Stimulated activated naive CD8-positive, alpha-beta T cell treated with anti-CD3 and anti-CD28 coated beads, Interleukin-15, Interleukin-2, amounts not matched to agents 100 U/mL and 50 U/mL, for 24 hours (primary cell): ENCODE measurements around the gene CLSTN2.

Experiments
- ATAC-seq: fragments of 150-1000 bp; cut with Tn5 transposase; one replicate; pipeline ENCODE4 v1.10.0; 2021
- DNase-seq: peaks from one replicate; pipeline ENCODE4 v3.0.0; 2021

CLSTN2 gene

DNA sequence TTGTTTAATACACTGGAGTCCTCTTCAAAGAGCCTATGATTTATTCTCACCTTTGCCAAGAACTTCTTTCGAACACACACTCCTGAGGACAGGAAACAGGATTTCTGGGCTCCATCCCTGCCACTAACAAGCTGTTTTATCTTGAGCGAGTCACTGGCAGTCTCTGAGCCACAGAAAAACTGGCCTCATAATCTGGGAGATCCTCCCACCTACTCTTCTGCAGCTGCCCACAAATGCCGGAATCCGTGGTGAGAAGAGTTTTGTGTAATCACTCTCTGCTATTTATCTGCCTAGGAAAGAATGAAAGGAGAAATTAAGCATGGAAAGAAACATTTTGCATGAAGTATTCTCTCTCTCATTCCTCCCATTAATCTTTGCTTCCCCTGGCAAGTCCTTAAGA is 570.9 kb downstream of the CLSTN2 start:
- DNase-seq (no peak), ATAC-seq (no peak)

DNA sequence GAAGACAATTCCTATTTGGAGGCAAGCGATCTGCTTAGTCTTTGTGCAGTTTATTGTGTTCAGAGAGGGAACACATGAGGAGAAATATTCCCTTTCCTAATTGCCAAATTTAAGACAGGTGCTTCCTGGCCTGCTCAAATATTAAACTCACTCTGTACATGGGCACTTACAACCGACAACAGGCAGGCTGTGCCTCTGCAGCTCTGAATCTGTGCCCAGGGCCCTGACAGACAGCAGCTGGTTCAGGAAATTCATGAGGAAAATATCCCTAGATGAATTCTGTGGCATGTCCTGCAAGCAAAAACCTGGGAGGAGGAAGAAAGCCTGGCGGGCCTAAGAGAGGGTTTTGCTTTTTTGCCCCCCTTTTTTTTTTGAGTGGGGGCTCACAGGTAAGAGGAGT is 573.6 kb downstream of the CLSTN2 start:
- DNase-seq (no peak), ATAC-seq (no peak)

DNA sequence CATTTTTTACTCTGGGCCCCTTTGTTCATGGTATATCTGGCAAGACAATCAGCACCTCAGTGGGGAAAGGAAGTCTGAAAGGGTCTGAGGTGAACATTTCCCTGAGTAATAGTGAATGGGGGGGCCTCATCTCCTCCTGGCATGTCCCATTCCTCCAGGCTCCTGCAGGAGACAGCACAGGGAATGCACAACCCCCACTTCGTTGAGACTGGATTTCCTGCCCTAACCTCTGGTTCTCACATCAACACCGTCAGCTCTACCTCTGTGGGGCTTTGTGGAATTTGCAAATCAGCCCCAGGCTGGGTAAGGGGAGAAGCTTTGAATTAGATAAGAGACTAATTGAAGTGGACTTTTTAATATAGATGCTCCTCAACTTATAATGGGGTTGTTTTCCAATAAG is 574.5 kb downstream of the CLSTN2 start:
- DNase-seq (no peak), ATAC-seq (no peak)

DNA sequence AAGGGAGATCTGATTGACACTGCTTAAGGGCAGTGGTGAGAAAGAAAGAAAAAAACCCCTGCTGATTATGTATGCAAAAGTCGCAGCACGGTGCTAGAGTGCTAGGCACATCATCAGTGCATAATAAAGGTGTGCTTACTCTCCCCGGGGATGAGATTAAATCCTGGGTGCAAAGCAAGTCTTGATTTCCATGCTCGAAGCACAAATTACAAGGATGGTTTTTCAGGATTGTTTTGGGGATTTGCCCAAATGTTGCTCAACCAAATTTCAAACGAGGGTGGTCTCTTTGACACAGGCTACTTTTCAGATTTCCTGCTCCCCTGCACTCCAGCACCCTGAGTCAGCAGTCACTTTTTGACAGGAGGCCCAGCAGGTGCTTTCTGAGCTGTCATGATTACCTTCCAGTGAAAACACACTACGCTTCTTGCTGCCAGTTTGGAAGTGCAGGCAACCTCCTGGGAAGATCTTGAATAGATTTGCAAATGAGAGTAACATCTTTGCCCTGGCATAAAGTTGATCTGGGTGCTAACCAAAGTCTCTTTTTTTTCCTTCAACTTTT is 575.4 kb downstream of the CLSTN2 start:
- ATAC-seq = no peak
- no peak for DNase-seq

DNA sequence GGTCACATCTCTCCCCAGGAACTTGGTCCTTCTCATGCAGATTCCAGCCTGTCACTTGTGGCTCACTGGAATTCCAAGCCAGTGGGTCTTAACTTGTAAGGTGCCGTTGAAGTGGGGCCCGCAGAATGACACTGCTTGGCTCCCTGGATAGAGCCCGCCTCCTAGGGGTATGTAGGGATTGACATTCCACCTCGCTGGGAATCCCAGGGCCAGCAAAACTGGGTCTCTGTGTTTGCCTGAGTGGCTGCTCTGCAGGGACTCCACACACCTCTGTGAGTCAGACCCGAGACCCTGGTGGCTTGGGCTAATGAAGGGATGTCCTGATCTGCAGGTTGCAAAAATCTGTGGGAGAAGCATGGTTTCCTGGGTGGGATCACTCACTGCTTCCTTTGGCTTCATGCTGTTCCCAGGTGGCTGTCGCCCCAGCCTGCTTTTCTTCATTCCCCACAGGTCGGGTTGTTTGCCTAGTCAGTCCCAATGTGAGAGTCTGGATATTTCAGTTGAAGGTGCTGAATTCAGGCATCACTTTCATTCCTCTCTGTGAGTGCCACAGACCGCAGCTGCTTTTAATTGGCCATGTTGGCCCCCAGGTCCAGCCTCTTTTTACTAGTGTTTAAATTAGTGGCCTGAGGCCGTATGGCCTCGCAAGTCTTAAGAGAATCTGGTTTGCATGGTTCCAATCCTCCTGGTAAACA is 586.9 kb downstream of the CLSTN2 start:
- DNase-seq (no peak), ATAC-seq (no peak)

DNA sequence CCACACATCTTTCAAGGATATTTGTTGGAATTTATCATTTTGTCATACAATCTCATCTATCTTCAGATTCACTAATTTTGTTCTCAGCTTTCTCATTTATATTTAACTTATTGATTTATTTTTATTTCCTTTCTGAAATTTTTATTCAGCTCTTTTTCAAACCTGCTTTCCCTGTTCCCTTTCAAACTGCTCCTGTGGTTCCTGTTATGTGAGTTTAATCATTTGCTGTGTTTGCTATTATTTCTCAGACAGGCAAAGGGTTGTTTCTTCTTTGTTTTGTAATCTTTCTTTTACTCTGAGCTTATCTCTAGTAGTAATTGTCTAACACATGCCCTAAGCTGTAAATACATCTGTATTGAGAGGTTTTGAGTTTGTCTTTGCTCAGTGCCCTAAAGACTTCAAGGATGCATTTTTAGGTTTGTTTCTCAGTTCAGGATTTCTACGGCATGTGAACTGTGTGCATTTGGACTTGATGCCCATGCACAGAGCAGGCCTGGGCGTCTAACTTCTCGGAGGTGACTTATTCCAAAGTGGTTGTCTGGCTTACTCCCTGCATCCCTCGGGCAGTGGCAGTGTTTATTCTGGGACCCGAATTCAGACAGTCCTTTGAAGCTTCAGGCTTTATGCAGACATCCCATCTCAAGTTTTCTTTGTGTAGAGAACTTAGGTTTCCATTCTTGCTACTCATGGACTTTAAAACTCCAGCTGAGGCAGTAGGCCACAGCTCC is 587.8 kb downstream of the CLSTN2 start:
- ATAC-seq (no peak), DNase-seq (no peak)

DNA sequence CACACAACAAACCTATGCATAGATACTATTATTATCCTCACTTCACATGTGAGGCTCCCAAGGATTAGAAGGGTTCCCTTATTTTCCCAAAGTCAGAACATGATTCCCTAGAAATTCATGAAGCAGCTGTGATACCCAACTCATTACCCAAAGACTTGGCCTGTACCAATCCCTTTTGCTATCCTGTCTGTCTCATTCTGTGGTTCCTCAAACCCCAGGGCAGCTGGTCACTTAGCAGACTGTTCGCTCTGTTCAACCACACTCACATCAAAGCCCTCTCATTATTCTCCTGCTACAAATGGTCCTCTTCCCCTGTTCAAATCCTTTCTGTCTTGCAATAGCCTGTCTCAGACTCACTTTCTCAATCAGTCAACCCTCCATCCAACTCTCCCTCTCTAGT is 588.6 kb downstream of the CLSTN2 start:
- DNase-seq = no peak

DNA sequence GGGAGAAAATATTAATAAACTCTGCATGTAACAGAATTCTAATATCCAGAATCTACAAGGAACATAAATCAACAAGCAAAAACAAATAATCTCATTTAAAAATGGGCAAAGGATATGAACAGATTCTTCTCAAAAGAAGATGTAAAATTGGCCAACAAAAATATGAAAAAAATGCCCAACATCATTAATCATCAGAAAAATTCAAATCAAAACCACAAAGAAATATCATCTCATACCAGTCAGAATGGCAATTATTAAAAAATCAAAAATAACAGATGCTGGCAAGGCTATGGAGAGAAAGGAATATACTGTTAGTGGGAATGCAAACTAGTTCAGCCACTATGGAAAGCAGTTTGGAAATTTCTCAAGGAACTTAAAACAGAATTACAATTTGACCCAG is 592.2 kb downstream of the CLSTN2 start:
- DNase-seq = no peak
- ATAC-seq = no peak

More for the DNA sequence above, 588.6 kb downstream of the CLSTN2 start:
- ATAC-seq = no peak

DNA sequence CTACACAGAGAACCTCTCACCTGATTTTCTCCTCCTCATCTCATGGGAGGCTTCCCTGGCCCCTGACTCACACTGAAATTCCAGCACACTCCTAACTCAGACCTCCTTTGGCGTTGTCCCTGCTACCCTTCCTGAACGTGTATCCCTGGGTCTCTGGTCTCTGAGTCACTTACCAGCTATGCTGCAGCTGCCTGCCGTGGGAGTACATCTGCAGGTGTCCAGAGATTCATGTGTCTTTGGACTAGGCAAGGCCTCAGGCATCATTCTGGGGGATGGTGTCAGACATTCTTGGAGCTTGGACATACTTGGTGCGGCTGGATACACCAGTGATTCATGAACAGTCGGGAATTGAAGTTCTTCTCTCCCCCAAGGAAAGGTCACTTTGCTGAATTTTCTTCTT is 594.1 kb downstream of the CLSTN2 start:
- ATAC-seq (peak; percentile 14), DNase-seq (no peak)

DNA sequence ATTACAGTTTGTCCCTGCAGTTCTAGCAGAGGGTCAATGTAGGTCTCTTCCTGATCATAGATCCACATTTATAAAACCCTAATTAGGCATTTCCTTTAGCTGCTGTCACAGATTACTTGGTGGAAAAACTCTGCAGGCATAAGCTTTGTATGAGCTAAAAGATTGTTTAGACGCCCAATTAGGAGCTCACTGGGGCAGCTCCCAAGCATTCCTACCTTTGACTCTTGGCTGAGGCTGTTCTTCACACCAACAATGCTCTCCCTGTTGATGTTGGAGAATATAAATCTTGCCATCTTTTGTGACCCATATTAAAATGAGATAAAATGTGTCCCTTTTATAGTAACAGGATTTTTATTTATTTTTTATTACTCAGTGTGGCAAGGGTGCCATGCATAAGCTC is 594.6 kb downstream of the CLSTN2 start:
- ATAC-seq (no peak), DNase-seq (no peak)

DNA sequence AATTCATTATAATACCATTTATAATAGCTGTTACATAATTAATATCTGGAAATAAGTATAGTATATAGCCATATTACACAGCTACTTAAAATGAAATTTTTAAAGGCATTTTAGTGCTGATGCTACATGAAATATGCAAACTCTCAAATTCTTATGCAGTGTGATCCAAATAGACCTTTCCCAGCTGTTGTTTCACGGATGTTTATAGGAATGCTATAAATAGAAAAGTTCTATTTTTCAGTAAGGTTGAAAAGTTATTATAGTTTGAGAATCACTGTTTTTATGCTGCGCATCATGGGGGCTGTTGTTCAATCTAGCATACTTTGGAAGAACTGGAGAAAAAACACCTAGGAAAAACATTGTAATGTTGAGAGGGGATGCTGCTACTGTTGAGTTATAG is 595.1 kb downstream of the CLSTN2 start:
- no peak for ATAC-seq

DNA sequence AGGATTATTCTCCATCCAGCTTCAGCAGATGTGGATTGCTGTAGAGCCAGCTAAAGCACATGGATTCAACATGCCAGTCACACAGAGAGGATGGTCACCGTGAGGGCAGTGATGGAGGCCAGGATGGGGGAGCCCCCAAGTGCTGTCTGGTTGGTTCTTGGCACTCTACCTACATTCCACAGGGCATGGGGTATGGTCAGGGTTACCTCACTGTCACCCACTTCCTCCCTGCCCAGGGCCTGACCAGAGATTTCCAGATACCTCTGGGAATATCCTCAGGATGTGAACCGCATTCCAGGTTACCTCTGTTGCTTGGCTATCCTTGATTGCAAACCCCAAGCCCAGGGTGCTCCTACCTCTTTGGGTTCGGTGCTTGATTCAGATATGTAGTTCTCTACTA is 595.6 kb downstream of the CLSTN2 start:
- ATAC-seq (no peak), DNase-seq (no peak)

More for the DNA sequence above, 595.1 kb downstream of the CLSTN2 start:
- DNase-seq = no peak

DNA sequence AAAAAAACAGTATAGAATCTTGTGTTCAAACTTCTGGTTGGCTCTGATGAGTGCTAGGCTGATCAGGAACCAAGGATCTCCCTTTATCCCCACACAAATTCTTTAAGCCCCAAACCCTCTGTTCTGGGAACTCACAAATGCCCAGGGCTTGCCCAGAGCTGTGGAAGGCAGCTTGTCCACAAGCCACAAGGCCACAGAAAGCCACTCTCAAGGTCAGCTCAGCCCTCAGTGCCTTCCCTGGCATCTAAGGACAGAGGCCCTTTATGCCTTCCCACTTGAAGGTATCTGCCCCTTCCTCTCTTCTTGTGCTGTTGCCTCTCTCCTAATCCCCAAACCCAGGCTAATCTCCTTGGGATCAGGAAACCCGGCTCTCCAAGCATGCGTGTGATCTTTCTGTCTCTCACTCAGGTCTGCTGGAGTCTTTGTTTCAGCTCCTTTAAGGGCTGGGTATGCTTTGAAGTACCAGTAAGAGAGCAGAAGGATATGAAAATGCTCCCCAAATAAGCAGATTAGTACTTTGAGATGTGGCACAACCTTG is 597.9 kb downstream of the CLSTN2 start:
- DNase-seq = no peak
- no peak for ATAC-seq

DNA sequence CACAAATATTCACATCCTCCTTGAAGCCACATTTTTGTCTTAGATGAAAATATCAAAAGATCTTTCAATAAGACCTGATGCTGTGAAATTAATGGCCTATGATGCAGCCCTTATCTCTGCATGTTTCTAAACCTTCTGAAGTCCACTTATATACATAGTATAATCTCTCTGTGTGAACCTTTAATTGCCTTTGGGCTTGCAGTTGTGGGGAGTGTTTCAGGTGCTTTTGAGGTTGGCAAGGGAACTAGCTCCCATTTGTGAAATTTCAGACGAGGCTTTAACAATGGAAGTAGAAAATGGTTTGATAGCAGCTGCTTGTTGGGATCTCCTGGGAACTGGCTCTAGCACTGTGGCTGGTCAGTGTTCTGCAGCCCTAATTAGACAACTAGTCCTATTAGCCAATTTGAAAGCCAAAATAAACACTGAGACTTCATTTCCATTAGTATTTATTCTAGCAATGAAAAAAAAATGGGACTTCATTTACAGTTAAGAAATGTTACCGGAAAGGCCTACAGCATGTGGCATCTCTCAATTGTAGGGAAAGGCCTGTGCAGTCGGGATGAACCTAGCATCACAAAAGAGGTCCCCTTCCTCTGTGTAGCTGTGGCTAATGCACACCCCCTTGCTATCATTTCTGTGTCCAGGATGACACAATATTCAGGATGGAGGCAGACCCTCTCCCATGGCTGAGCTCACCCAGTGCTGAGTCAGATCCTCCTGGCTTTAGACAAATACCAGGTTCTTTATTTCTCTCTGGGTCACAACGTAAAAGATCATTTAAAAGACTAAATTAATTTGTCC is 602.1 kb downstream of the CLSTN2 start:
- DNase-seq (no peak), ATAC-seq (no peak)

DNA sequence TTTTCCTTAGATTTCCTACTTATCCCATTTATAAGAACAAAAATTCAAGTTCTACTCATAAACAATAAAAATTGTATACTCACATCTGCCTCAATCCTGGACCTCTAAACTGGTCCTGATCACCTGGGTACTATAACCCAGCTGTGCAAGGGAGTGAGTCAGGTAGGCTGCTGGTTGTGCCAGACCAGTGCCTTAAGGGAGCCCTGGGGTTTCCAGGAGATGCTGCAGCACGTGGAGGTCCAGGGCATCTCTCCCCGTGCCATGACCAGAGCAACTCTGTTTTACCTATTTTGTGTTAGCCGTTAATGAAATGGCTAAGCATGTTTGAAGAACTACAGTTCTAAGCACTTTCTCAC is 602.7 kb downstream of the CLSTN2 start:
- DNase-seq (no peak), ATAC-seq (no peak)

DNA sequence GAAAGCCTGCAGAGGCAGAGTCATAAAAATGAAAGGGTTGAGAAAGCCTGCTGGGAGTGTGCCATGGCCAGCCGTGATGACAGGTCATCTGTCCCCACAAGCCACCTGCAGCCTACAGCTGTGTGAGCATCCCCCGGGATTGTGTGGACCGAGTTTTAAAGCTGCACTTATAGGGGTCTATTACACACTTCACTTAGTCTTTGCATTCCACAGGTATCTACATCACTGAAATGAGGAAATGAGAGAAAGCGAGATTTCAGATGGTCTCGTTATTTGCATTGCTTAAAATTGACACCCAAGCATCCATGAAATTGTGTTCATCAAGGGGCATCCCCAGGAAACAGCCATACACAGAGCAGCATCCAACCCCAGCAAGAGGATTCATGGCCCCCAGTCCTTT is 605.3 kb downstream of the CLSTN2 start:
- no peak for ATAC-seq
- DNase-seq = no peak

DNA sequence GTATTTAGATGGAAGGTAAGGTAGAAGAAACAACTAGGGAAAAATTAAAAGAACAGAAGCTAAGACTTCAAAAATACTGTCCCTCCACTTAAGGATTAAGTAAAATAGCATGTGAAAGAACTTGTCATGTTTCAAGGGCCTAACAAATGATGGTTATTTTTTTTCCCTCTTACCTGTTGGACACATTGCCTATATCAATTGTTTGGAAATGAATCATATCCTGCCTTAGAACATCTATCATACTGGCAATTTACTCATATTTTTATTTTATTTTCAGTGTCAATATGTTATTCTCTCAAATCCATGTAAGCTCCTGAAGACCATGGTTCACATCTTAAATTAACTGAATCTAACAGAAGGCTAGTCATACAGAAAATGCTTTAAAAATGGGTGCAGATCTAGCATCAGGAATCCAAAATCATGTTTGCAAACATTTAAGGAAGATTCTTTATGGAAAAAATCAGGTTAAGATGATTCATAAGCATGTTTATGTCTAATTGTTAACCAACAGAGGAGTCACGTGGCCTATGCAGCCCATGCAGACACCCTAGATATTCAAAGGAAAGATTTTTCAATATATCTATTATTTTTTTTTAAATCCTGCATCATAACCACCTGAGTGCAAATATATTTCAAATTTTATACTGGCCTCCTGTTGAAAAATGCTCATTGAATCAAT is 607.1 kb downstream of the CLSTN2 start:
- DNase-seq (no peak), ATAC-seq (no peak)

DNA sequence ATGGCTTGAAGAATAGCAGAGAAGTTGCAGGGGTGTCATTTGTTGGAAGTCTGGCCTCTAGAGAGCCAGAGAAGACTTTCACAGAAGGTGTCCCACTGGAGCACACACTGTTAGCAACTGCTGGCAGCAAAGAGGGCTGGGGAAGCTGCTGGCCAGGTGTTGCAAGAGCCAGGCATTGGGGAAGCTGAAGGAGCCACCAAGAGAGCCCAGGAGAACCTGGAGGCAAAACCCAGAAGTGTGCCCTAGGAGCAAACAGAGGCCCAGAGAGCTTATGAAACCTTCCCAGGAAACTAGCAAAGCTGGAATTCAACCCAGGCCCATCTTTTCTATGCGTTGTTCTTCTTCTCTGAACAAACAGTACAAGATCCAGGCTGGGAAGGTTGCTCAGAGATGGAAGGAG is 610.2 kb downstream of the CLSTN2 start:
- DNase-seq (no peak), ATAC-seq (no peak)

DNA sequence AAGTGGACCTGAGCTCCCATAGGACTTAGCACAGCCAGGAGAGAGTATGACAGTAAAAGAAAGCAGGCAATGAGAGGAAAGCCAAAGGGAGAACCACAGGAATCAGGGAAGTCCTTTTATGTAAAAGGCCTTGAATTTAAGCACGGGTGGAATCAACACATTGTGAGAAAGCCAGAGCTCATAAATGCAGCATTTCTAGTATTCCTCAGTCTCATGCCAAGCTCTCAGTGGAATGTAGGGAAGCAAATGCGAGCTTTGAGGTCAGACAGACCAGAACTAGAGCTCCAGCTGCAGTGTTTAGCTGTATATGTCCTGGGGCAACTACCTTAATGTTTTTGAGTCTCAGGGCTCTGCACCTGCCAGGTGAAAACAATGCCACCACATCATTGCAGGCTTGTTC is 610.8 kb downstream of the CLSTN2 start:
- no peak for DNase-seq
- no peak for ATAC-seq

DNA sequence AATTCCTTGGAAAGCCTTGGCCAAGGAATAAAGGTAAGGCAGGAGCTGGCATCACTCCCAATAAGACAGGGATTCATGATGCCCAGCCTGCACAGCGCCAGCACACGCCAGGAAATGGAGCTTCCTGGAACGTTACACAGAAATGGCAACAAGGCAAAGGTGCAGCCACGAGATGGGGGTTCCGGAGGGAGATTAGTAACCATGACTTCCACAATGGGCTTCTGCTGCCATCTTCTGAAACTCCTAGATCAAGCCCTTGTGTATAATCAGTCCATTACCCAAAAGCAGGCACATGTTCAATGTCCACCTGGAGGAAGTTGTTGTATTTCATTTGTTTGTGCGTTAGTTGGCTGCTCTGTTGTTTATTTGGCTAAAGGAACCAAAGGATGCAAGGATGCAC is 611.7 kb downstream of the CLSTN2 start:
- ATAC-seq = no peak
- DNase-seq = no peak

DNA sequence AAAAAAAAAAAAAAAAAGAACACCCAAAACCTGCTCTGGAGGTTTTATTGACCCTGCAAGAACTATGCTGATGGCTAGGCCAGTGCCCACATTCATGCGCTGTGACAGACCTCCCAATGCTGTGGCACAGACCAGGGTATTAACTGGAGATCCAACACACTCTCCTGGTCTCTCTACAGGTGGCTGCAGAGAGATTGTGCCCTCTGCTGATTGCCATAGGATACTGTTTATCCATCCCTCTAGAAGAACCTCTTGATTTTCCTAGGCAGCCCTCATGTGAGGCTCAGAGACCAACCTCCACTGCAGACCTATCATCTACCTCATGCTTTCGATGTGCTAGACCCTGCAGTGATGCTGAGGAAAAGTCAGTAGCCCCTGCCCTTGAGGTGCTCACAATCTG is 617.4 kb downstream of the CLSTN2 start:
- no peak for ATAC-seq
- no peak for DNase-seq

DNA sequence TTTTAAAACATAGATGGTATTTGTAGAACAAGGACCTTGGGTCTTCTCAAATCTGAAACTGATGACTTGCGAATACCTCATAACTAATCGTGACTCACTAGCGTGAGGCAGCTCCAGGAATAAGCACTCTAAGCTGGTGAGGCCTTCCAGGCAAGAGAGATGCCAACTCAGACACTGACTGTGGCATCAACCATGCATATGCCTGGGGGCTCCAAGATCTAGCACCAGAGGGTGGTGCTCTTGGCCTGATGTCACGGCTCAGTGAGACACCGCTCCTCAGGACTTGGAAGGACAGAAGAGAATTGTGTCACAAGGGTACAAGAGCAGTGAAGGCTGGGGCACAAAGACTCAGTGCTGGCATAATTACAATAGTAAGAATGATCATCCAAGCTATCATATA is 617.9 kb downstream of the CLSTN2 start:
- DNase-seq (no peak), ATAC-seq (no peak)
